Keratinocyte (primary cell): ENCODE results near the gene PARD3. TPM values are rescaled to one million over a fixed set of nuclear protein-coding genes. Genes with fewer than 3 reads are reported as not detected.

Experiments used
- DNase-seq: peaks from one replicate; pipeline ENCODE4 v3.0.0-alpha.2; 2011; ENCODE audit warnings: low read depth, missing footprints, low spot score
- FAIRE-seq: peaks from 2 replicates; lab custom pipeline; 2011; peaks lifted over from hg19 to GRCh38; lab: Jason Lieb, UNC
- H2AFZ ChIP-seq: 2 replicates; pipeline ENCODE4 v1.6.0; 2012; ENCODE audit warnings: low read length, control low read depth, inconsistent platforms; ENCODE audit not compliant: control insufficient read depth
- H3K27ac ChIP-seq: 2 replicates; pipeline ENCODE4 v1.5.1; 2011; ENCODE audit warnings: low read length; ENCODE audit not compliant: control insufficient read depth, insufficient read depth
- H3K27me3 ChIP-seq: 3 replicates; pipeline ENCODE4 v1.6.0; 2011; ENCODE audit warnings: low read length; ENCODE audit not compliant: control insufficient read depth, insufficient read depth; ENCODE audit errors: extremely low read depth
- H3K36me3 ChIP-seq, 2 experiments: 2 replicates in 1 of 2; 3 replicates in 1 of 2; pipeline ENCODE4 v1.5.1; 2011; ENCODE audit warnings: low read length in 2 of 2, mild to moderate bottlenecking in 1 of 2; ENCODE audit not compliant: control insufficient read depth in 2 of 2, insufficient read depth in 2 of 2; ENCODE audit errors: extremely low read depth in 1 of 2
- H3K4me1 ChIP-seq: 3 replicates; pipeline ENCODE4 v1.5.1; 2011; ENCODE audit warnings: low read length; ENCODE audit not compliant: control insufficient read depth, insufficient read depth; ENCODE audit errors: extremely low read depth
- H3K4me2 ChIP-seq: 3 replicates; pipeline ENCODE4 v1.6.0; 2011; ENCODE audit warnings: low read depth, low read length; ENCODE audit not compliant: control insufficient read depth, insufficient read depth; ENCODE audit errors: extremely low read depth
- H3K4me3 ChIP-seq, 3 experiments: fragments of 200-600 bp in 1 of 3; sonication (generic) in 1 of 3; 2 replicates in 2 of 3; 3 replicates in 1 of 3; pipeline ENCODE4 v1.5.1; 2011 to 2016; ENCODE audit warnings: low read length in 3 of 3, mild to moderate bottlenecking in 3 of 3, control low read depth in 2 of 3, inconsistent platforms in 1 of 3, low read depth in 1 of 3, mixed read lengths in 1 of 3, mixed run types in 1 of 3, moderate library complexity in 1 of 3; ENCODE audit not compliant: control insufficient read depth in 2 of 3, insufficient read depth in 2 of 3; ENCODE audit errors: extremely low read depth in 1 of 3
- H3K79me2 ChIP-seq: 2 replicates; pipeline ENCODE4 v1.6.0; 2012; ENCODE audit warnings: low read length; ENCODE audit not compliant: control insufficient read depth, insufficient read depth
- H3K9ac ChIP-seq: 3 replicates; pipeline ENCODE4 v1.6.0; 2011; ENCODE audit warnings: low read length; ENCODE audit not compliant: control insufficient read depth, insufficient read depth; ENCODE audit errors: extremely low read depth
- H3K9me1 ChIP-seq: 3 replicates; pipeline ENCODE4 v1.6.0; 2011; ENCODE audit warnings: low read length; ENCODE audit not compliant: control insufficient read depth, insufficient read depth; ENCODE audit errors: extremely low read depth
- H3K9me3 ChIP-seq: 2 replicates; pipeline ENCODE4 v1.5.1; 2012; ENCODE audit warnings: low read depth, low read length; ENCODE audit not compliant: control insufficient read depth
- H4K20me1 ChIP-seq: 3 replicates; pipeline ENCODE4 v1.6.0; 2011; ENCODE audit warnings: low read length; ENCODE audit not compliant: control insufficient read depth, insufficient read depth; ENCODE audit errors: extremely low read depth
- CTCF ChIP-seq, 3 experiments: IDR thresholded peaks in 1 of 3; conservative IDR thresholded peaks in 1 of 3; optimal IDR thresholded peaks in 1 of 3; 2 replicates in 2 of 3; 3 replicates in 1 of 3; pipeline versions ENCODE3 to v1.5.1; 2011; ENCODE audit warnings: low read length in 3 of 3, mild to moderate bottlenecking in 3 of 3, moderate library complexity in 2 of 3, control low read depth in 1 of 3, inconsistent platforms in 1 of 3; ENCODE audit not compliant: insufficient read depth in 2 of 3; ENCODE audit errors: extremely low read depth in 1 of 3
- EZH2 ChIP-seq: IDR thresholded peaks from one replicate; pipeline ENCODE4 v1.6.1; 2012; ENCODE audit warnings: inconsistent platforms, mild to moderate bottlenecking, low read length, moderate library complexity
- dilution Hi-C: fragments of 300-500 bp; cut with MboI; formaldehyde crosslinking; loops from one replicate; pipeline ENCODE4 v1.7.0; 2020; ENCODE audit warnings: low sequenced_read_pairs; ENCODE audit not compliant: extremely low pct_ligation_motif_present
- polyA plus RNA-seq, 5 experiments: library from polyadenylated mRNA; depleted of rRNA in 3 of 5; stranded (reverse) in 3 of 5; stranded (forward) in 1 of 5; unstranded in 1 of 5; fragments of >200 nt; gene quantifications; 1 replicate in 1 of 5; 2 replicates in 3 of 5; 3 replicates in 1 of 5; pipeline versions ENCODE4 v1.2.1 to v1.2.3, GENCODE V29; 2011 to 2012; ENCODE audit warnings: missing spikeins in 2 of 5, low read depth in 1 of 5, low replicate concordance in 1 of 5

Gene PARD3
- polyA plus RNA-seq, 1 donor (not counting 4 experiments of a cell fraction or from before 2014, with no cell fraction given), result 46.4 TPM

- H3K27me3 ChIP-seq, result no peaks in the 10 kb centered on the region
- no peaks in the 10 kb centered on the region for H3K79me2 ChIP-seq
- H3K9me1 ChIP-seq, result peaks cover 2% of the 10 kb centered on the region
- dilution Hi-C loops, result no loop called here
- H3K9ac ChIP-seq, result no peak overlapping the region
- H3K4me2 ChIP-seq, result no peak overlapping the region
- H3K4me1 ChIP-seq, result peaks cover 20% of the 10 kb centered on the region
- TF ChIP-seq EZH2, result no peak
- TF ChIP-seq CTCF (optimal IDR thresholded peaks at IDR 0.05 in 1 of 3, IDR thresholded peaks at IDR 0.05 in 1 of 3, conservative IDR thresholded peaks at IDR 0.05 in 1 of 3; ENCODE audit: extremely low read depth in 1 of 3, insufficient read depth in 2 of 3, low read length in 3 of 3), result no peak
- DNase-seq (no peak), FAIRE-seq (peak; percentile 26)
- no peak overlapping the region for H3K4me3 ChIP-seq
- H2AFZ ChIP-seq, result no peak overlapping the region
- H4K20me1 ChIP-seq, result no peaks in the 10 kb centered on the region
- no peaks in the 10 kb centered on the region for H3K36me3 ChIP-seq
- H3K27ac ChIP-seq, result no peak overlapping the region
- no peaks in the 10 kb centered on the region for H3K9me3 ChIP-seq
Observed at GRCh38 chr10:34475786-34476185, 339.3 kb downstream of the PARD3 start.

- H3K4me1 ChIP-seq, result peaks cover 20% of the 10 kb centered on the region
- no peak overlapping the region for H3K27ac ChIP-seq
- dilution Hi-C loops, result no loop called here
- H3K9me1 ChIP-seq, result peaks cover 2% of the 10 kb centered on the region
- no peak overlapping the region for H3K9ac ChIP-seq
- FAIRE-seq (no peak), DNase-seq (no peak)
- no peaks in the 10 kb centered on the region for H3K36me3 ChIP-seq
- H3K79me2 ChIP-seq, result no peaks in the 10 kb centered on the region
- no peak overlapping the region for H3K4me2 ChIP-seq
- H3K9me3 ChIP-seq, result no peaks in the 10 kb centered on the region
- no peak overlapping the region for H2AFZ ChIP-seq
- no peaks in the 10 kb centered on the region for H4K20me1 ChIP-seq
- H3K4me3 ChIP-seq, result no peak overlapping the region
- H3K27me3 ChIP-seq, result no peaks in the 10 kb centered on the region
- TF ChIP-seq CTCF (optimal IDR thresholded peaks at IDR 0.05 in 1 of 3, IDR thresholded peaks at IDR 0.05 in 1 of 3, conservative IDR thresholded peaks at IDR 0.05 in 1 of 3; ENCODE audit: extremely low read depth in 1 of 3, insufficient read depth in 2 of 3, low read length in 3 of 3) (no peak), EZH2 (no peak)
Observed at GRCh38 chr10:34475274-34475646, 339.8 kb downstream of the PARD3 start.
